A549 (cell line): ENCODE measurements around the gene FAM227B. TPM values are rescaled to one million over a fixed set of nuclear protein-coding genes. Genes with fewer than 3 reads are reported as not detected.

ENCODE experiments used
- ATAC-seq, 2 experiments: fragments of 200-7000 bp in 1 of 2; fragments of >200 bp in 1 of 2; cut with Nextera tagmentation in 1 of 2; cut with Tn5 transposase in 1 of 2; 3 replicates each; pipeline versions ENCODE4 v1.8.0 to v1.9.1; 2018 to 2020; ENCODE audit warnings: mild to moderate bottlenecking in 1 of 2, moderate library complexity in 1 of 2
- CTCF ChIA-PET: fragments of 300-600 bp; sonication (Branson Sonifier 250); formaldehyde crosslinking; extraction: SDS; loops from one replicate; lab custom pipeline; 2021; ENCODE audit warnings: antibody characterized with exemption, inconsistent platforms; lab: Yijun Ruan, JAX
- POLR2A ChIA-PET: fragments of 350-600 bp; formaldehyde crosslinking; extraction: SDS; loops from one replicate; lab custom pipeline; 2021; ENCODE audit warnings: antibody characterized with exemption, inconsistent platforms; lab: Yijun Ruan, JAX
- DNase-seq, 2 experiments: peaks; one replicate each; pipeline versions ENCODE4 v3.0.0 to v3.0.0-alpha.2; 2011 to 2016; ENCODE audit warnings: low read depth in 1 of 2, low spot score in 1 of 2
- FAIRE-seq: peaks from 2 replicates; lab custom pipeline; 2011; peaks lifted over from hg19 to GRCh38; lab: Jason Lieb, UNC
- H3K27ac ChIP-seq, 2 experiments: fragments of >200 bp; sonication (Bioruptor Twin); formaldehyde crosslinking; 3 replicates each; pipeline ENCODE4 v1.5.1; 2016 to 2017
- H3K4me1 ChIP-seq: fragments of >200 bp; sonication (Bioruptor Twin); formaldehyde crosslinking; 3 replicates; pipeline ENCODE4 v1.6.1; 2016
- H3K4me2 ChIP-seq: fragments of >200 bp; sonication (Bioruptor Twin); formaldehyde crosslinking; 3 replicates; pipeline ENCODE4 v1.6.1; 2016
- H3K4me3 ChIP-seq: fragments of >200 bp; sonication (Bioruptor Twin); formaldehyde crosslinking; 3 replicates; pipeline ENCODE4 v1.5.1; 2016
- H3K9me3 ChIP-seq: fragments of >200 bp; sonication (Bioruptor Twin); formaldehyde crosslinking; 3 replicates; pipeline ENCODE4 v1.6.1; 2016
- BHLHE40 ChIP-seq: IDR thresholded peaks from 2 replicates; pipeline ENCODE4 v1.6.1; 2012; ENCODE audit warnings: low read depth, low read length, inconsistent platforms
- CEBPB ChIP-seq, 2 experiments: fragments of >200 bp in 1 of 2; sonication (Bioruptor Twin) in 1 of 2; formaldehyde crosslinking in 1 of 2; IDR thresholded peaks; 2 replicates each; pipeline ENCODE4 v1.6.1; 2012 to 2016
- CHD2 ChIP-seq: fragments of 150-350 bp; IDR thresholded peaks from 2 replicates; pipeline ENCODE4 v1.6.1; 2014; ENCODE audit warnings: low read length; ENCODE audit not compliant: partially characterized antibody
- ESRRA ChIP-seq: fragments of 150-350 bp; IDR thresholded peaks from 2 replicates; pipeline ENCODE4 v1.6.1; 2014; ENCODE audit warnings: mild to moderate bottlenecking, low read length, borderline replicate concordance
- FOSL2 ChIP-seq, 2 experiments: fragments of 450-650 bp in 1 of 2; fragments of >200 bp in 1 of 2; sonication (Bioruptor Twin) in 1 of 2; formaldehyde crosslinking; IDR thresholded peaks; 2 replicates each; pipeline versions ENCODE4 v1.5.0 to v1.6.1; 2016 to 2020; ENCODE audit warnings: mild to moderate bottlenecking in 1 of 2, moderate library complexity in 1 of 2
- GATA3 ChIP-seq: IDR thresholded peaks from 2 replicates; pipeline ENCODE4 v1.6.1; 2012; ENCODE audit warnings: borderline replicate concordance
- HDAC2 ChIP-seq: fragments of 200-600 bp; sonication (generic); IDR thresholded peaks from 2 replicates; pipeline ENCODE4 v1.6.1; 2016
- HEYL ChIP-seq: fragments of 250-450 bp; sonication (Bioruptor Pico); IDR thresholded peaks from 2 replicates; pipeline ENCODE4 v1.8.0; 2021; ENCODE audit warnings: mild to moderate bottlenecking, moderate library complexity
- HOXB5 ChIP-seq: fragments of 250-450 bp; sonication (Bioruptor Pico); IDR thresholded peaks from 2 replicates; pipeline ENCODE4 v1.5.0; 2020; ENCODE audit warnings: mild to moderate bottlenecking, moderate library complexity
- JUN ChIP-seq, 2 experiments: fragments of >200 bp; sonication (Bioruptor Twin); formaldehyde crosslinking; IDR thresholded peaks; 2 replicates in 1 of 2; 3 replicates in 1 of 2; pipeline ENCODE4 v1.6.1; 2016 to 2017
- NFE2L2 ChIP-seq: fragments of 150-350 bp; conservative IDR thresholded peaks from 2 replicates; pipeline ENCODE4 v1.6.1; 2014; ENCODE audit warnings: low read length
- PHF8 ChIP-seq: fragments of 200-600 bp; sonication (generic); IDR thresholded peaks from 2 replicates; pipeline ENCODE4 v1.6.1; 2016; ENCODE audit warnings: low read depth, mild to moderate bottlenecking, antibody characterized with exemption, moderate library complexity, borderline replicate concordance
- RAD21 ChIP-seq, 2 experiments: fragments of >200 bp in 1 of 2; sonication (Bioruptor Twin) in 1 of 2; formaldehyde crosslinking in 1 of 2; IDR thresholded peaks in 1 of 2; conservative IDR thresholded peaks in 1 of 2; 2 replicates in 1 of 2; 3 replicates in 1 of 2; pipeline ENCODE4 v1.6.1; 2012 to 2018; ENCODE audit warnings: inconsistent platforms in 1 of 2
- SREBF2 ChIP-seq: fragments of 450-650 bp; IDR thresholded peaks from 2 replicates; pipeline ENCODE4 v1.6.1; 2014; ENCODE audit warnings: mild to moderate bottlenecking, moderate library complexity
- TP53 ChIP-seq: fragments of 250-450 bp; sonication (Bioruptor Pico); IDR thresholded peaks from 2 replicates; pipeline ENCODE4 v1.5.0; 2021; ENCODE audit warnings: mild to moderate bottlenecking, moderate library complexity
- ZSCAN20 ChIP-seq: fragments of 250-450 bp; sonication (Bioruptor Pico); IDR thresholded peaks from 2 replicates; pipeline ENCODE4 v1.8.0; 2022; ENCODE audit warnings: mild to moderate bottlenecking, moderate library complexity
- WGBS: methylation state at CpG from one replicate; pipeline ENCODE4 v1.1.6; 2017; ENCODE audit errors: missing lambda C conversion rate; 5-methylcytosine and 5-hydroxymethylcytosine counted together
- polyA plus RNA-seq, 4 experiments: library from polyadenylated mRNA; depleted of rRNA in 3 of 4; stranded (reverse); fragments of >200 nt; fragmentation: RNase III in 1 of 4; extraction: RNeasy Plus Mini Kit Qiagen cat#74134 plus additional on column Dnase treatment in 1 of 4; gene quantifications; 2 replicates in 3 of 4; 3 replicates in 1 of 4; pipeline ENCODE4 v1.2.3, GENCODE V29; 2011 to 2017
- TF ChIP-seq, protein P1 (sequence below): fragments of 250-450 bp; sonication (Bioruptor Pico); IDR thresholded peaks from 2 replicates; pipeline ENCODE4 v1.5.0; 2021; ENCODE audit warnings: mild to moderate bottlenecking, moderate library complexity, borderline replicate concordance
- TF ChIP-seq, protein P2 (sequence below): fragments of >200 bp; sonication (Bioruptor Twin); formaldehyde crosslinking; IDR thresholded peaks from 3 replicates; pipeline ENCODE4 v1.5.1; 2016
- TF ChIP-seq, protein P3 (sequence below): IDR thresholded peaks from 2 replicates; pipeline ENCODE4 v1.6.1; 2012; ENCODE audit warnings: low read depth, borderline replicate concordance
- TF ChIP-seq, protein P4 (sequence below): fragments of >200 bp; sonication (Bioruptor Twin); formaldehyde crosslinking; IDR thresholded peaks from 2 replicates; pipeline ENCODE4 v1.6.1; 2016

Gene FAM227B
- polyA plus RNA-seq, 2 of the 4 experiments (the other 2 are of a cell fraction): 1.9 to 3.7 TPM

DNA sequence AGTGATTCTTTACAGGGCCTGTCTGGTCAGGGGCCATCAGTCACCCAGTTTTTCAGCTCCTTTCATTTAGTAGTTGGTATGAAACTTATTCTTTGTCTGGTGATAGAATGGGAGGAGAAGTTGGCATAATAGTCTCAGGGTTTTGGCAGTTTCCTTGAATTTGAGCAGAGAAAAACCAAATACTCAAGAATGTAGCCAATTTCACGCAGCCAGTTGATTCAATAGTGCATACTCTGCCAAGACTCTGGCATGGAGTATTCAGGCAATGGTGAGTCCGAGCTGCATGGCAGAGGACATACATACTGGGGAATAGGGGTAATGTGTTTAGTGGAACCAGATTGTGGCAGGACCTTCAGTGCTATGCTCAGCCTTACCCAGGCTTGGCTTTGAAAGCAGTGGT lies 332.2 kb downstream of the FAM227B start:
- FAIRE-seq: no peak

DNA sequence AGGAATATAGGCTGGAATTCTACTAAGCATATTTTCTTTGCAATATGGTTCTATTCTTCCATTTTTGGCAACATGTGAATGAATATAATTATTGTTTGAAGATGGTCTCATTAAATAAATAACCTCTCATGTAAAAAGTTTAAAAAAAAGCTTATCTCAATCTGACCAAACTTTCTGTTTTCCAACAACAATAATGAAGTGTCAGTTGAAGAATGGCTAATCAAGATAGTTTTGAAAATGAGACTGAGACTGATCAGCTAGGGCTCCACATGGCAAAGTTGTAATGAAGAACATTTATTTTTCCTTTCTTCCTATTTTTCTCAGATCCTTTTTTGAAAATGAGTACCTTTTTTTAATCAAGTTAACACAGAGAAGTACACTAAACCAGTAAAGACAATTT lies 333.1 kb downstream of the FAM227B start:
- Histone ChIP-seq H3K4me1 (peaks cover 7% of the 10 kb centered on the region; the same call in 1 of the 3 replicates), H3K4me2 (no peak overlapping the region), H3K9me3 (no peaks in the 10 kb centered on the region), H3K4me3 (no peak overlapping the region), H3K27ac (no peak overlapping the region)
- DNase-seq: no peak
- ChIA-PET POLR2A (no interaction called here), CTCF (no interaction called here)
- FAIRE-seq: no peak
- ATAC-seq: no peak
- TF ChIP-seq CHD2: no peak
- no peak for TF ChIP-seq CEBPB (IDR thresholded peaks at IDR 0.05)
- TF ChIP-seq NFE2L2: no peak
- TF ChIP-seq JUN (IDR thresholded peaks at IDR 0.05): no peak
- TF ChIP-seq, protein P1, sequence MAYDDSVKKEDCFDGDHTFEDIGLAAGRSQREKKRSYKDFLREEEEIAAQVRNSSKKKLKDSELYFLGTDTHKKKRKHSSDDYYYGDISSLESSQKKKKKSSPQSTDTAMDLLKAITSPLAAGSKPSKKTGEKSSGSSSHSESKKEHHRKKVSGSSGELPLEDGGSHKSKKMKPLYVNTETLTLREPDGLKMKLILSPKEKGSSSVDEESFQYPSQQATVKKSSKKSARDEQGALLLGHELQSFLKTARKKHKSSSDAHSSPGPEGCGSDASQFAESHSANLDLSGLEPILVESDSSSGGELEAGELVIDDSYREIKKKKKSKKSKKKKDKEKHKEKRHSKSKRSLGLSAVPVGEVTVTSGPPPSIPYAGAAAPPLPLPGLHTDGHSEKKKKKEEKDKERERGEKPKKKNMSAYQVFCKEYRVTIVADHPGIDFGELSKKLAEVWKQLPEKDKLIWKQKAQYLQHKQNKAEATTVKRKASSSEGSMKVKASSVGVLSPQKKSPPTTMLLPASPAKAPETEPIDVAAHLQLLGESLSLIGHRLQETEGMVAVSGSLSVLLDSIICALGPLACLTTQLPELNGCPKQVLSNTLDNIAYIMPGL (CRISPR knock-in tag): no peak
- TF ChIP-seq, protein P2, sequence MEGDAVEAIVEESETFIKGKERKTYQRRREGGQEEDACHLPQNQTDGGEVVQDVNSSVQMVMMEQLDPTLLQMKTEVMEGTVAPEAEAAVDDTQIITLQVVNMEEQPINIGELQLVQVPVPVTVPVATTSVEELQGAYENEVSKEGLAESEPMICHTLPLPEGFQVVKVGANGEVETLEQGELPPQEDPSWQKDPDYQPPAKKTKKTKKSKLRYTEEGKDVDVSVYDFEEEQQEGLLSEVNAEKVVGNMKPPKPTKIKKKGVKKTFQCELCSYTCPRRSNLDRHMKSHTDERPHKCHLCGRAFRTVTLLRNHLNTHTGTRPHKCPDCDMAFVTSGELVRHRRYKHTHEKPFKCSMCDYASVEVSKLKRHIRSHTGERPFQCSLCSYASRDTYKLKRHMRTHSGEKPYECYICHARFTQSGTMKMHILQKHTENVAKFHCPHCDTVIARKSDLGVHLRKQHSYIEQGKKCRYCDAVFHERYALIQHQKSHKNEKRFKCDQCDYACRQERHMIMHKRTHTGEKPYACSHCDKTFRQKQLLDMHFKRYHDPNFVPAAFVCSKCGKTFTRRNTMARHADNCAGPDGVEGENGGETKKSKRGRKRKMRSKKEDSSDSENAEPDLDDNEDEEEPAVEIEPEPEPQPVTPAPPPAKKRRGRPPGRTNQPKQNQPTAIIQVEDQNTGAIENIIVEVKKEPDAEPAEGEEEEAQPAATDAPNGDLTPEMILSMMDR: no peak
- TF ChIP-seq BHLHE40: no peak

More for the DNA sequence above, 332.2 kb downstream of the FAM227B start:
- no peak for DNase-seq
- no peaks in the 10 kb centered on the region for H3K9me3 ChIP-seq
- no peak for ATAC-seq
- WGBS: 95% methylated on average over 2 of the region's 2 CpGs
- TF ChIP-seq FOSL2 (IDR thresholded peaks at IDR 0.05) (no peak), FOSL2 (CRISPR knock-in tag; IDR thresholded peaks at IDR 0.05) (no peak), JUN (IDR thresholded peaks at IDR 0.05) (no peak), HDAC2 (no peak), HEYL (CRISPR knock-in tag) (no peak), HOXB5 (CRISPR knock-in tag) (no peak)
- TF ChIP-seq, protein P3, sequence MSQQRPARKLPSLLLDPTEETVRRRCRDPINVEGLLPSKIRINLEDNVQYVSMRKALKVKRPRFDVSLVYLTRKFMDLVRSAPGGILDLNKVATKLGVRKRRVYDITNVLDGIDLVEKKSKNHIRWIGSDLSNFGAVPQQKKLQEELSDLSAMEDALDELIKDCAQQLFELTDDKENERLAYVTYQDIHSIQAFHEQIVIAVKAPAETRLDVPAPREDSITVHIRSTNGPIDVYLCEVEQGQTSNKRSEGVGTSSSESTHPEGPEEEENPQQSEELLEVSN: no peak
- ChIA-PET CTCF (no interaction called here), POLR2A (no interaction called here)
- H3K4me1 ChIP-seq: peaks cover 7% of the 10 kb centered on the region; the same call in 1 of the 3 replicates
- no peak overlapping the region for H3K27ac ChIP-seq
- H3K4me3 ChIP-seq: no peak overlapping the region
- H3K4me2 ChIP-seq: no peak overlapping the region

DNA sequence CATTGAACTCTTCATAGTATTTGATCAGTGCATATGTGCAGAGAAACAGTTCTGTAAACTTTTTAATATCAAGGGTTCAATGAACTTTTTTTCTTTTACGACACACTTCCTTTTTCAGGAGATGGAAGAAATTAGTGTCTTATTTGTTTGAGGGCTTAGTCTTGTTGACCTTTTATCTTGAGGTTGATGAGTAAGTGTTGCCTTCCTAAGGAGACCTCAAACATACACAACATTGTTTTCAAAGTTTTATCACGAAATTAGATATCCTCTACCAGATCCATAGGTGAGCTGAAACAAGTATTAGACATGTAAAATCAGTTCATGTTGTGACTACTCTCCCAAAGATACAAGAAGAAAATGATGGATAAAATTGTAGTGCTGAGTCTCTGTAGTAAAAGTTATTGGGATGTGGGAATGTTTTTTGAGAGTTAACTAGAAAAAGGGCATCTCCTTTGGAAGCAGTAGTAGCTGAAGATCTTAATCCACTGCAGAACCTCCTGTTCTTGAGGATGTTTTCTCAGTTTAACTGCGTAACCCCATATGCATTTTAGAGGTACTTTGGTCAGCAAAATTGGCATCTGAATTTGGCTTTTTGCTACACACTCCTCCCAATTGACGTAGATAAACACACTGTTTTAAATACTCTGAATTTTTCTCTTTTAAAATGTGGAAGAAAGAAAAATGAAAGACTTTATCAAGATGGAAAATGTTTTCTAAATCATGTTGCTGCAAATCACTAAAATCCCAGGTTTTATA lies 333.8 kb downstream of the FAM227B start:
- FAIRE-seq: no peak
- ATAC-seq: no peak

More for the DNA sequence above, 333.8 kb downstream of the FAM227B start:
- no peak for TF ChIP-seq TP53 (CRISPR knock-in tag)
- no peak for TF ChIP-seq RAD21 (conservative IDR thresholded peaks at IDR 0.05 in 1 of 2, IDR thresholded peaks at IDR 0.05 in 1 of 2)
- no peak for TF ChIP-seq SREBF2
- no peak for TF ChIP-seq ZSCAN20
- TF ChIP-seq ESRRA: no peak
- TF ChIP-seq GATA3: no peak
- TF ChIP-seq, protein P4, sequence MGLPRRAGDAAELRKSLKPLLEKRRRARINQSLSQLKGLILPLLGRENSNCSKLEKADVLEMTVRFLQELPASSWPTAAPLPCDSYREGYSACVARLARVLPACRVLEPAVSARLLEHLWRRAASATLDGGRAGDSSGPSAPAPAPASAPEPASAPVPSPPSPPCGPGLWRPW: no peak
- TF ChIP-seq JUN (IDR thresholded peaks at IDR 0.05): no peak
- TF ChIP-seq, protein P2: no peak
- TF ChIP-seq PHF8: no peak
- H3K9me3 ChIP-seq: no peaks in the 10 kb centered on the region
- H3K4me2 ChIP-seq: no peak overlapping the region
- ChIA-PET POLR2A (no interaction called here), CTCF (no interaction called here)
- no peak for DNase-seq
- no peak overlapping the region for H3K4me3 ChIP-seq
- peaks cover 7% of the 10 kb centered on the region; the same call in 1 of the 3 replicates for H3K4me1 ChIP-seq
- 73% methylated on average over 4 of the region's 4 CpGs for WGBS
- H3K27ac ChIP-seq: no peak overlapping the region
